AG04449 (cell line): Measurements from ENCODE around the gene CST7.

ENCODE experiments used
- CTCF ChIA-PET: fragments of 350-600 bp; formaldehyde crosslinking; extraction: SDS; loops from one replicate; lab custom pipeline; 2021; ENCODE audit warnings: antibody characterized with exemption; lab: Yijun Ruan, JAX
- POLR2A ChIA-PET: fragments of 400-600, 350-600 bp; formaldehyde crosslinking; extraction: SDS; loops from one replicate; lab custom pipeline; 2020; ENCODE audit warnings: antibody characterized with exemption, inconsistent platforms; lab: Yijun Ruan, JAX
- DNase-seq: peaks from one replicate; pipeline ENCODE4 v3.0.0-alpha.2; 2010; ENCODE audit warnings: low read depth, low spot score
- H3K4me3 ChIP-seq: 2 replicates; pipeline ENCODE4 v1.5.1; 2011; ENCODE audit warnings: low read depth, mild to moderate bottlenecking, control low read depth, low read length
- CTCF ChIP-seq: IDR thresholded peaks from one replicate; pipeline ENCODE4 v1.5.1; 2011; ENCODE audit warnings: mild to moderate bottlenecking, moderate library complexity, low read length, control low read depth, inconsistent platforms; ENCODE audit not compliant: insufficient read depth; ENCODE audit errors: missing control alignments

CST7 gene

DNA sequence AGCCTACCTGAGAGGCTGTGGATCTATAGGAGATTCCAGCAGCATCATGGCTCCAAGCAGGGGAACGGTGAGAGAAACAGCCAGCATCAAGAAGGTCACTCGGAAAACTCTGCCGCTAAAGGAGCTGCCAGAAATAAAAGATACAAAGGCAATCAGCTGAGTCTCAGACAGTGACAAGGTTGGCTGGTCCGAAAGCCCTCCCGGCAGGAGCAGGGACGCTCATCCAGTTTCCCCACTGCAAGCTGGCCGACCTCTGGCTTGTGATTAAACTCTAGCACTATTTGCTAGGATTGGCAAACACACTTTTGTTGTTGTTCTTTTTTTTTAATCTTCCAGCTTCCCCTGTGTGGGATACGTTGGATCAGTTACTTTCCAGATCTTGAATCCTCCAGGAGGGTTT lies 34.8 kb downstream of the CST7 start:
- ChIA-PET POLR2A (no interaction called here), CTCF (interaction anchor here (2.2 kb wide), 1 partner anchor 10 kb away, joined by 11 read pairs; no protein-coding TSS in a partner anchor)
- DNase-seq, result no peak
- H3K4me3 ChIP-seq, result no peak overlapping the region
- no peak for TF ChIP-seq CTCF

GRCh38 chr20:24984961-24985640 lies 36.0 kb downstream of the CST7 start:
- no peak for TF ChIP-seq CTCF
- no peak for DNase-seq
- no peak overlapping the region for H3K4me3 ChIP-seq
- ChIA-PET POLR2A (no interaction called here), CTCF (interaction anchor here (2.2 kb wide), 1 partner anchor 9 kb away, joined by 11 read pairs; no protein-coding TSS in a partner anchor)

DNA sequence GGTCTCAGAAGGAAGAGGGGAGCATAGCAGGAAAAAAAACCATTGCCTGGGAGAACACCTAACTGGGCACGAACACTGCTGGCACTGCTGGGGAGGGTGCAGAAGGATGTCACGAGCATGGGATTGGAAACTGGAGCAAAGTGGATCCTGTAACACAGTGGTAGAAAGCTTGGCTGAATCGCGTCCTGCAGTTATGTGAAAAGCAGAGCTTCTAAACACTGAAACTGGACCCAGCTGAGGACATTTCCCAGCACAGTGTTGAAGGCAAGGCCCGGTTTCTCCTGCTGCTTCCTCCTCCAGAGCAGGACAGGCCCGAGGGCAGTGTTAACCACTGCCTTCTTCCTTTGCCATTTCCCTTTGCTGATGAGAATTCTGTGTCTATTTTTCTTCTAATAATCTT lies 36.7 kb downstream of the CST7 start:
- CTCF ChIA-PET, result interaction anchor here (0.9 kb wide), 1 partner anchor 39 kb away, joined by 3 read pairs; no protein-coding TSS in a partner anchor
- H3K4me3 ChIP-seq, result no peak overlapping the region
- POLR2A ChIA-PET, result no interaction called here
- no peak for TF ChIP-seq CTCF
- DNase-seq, result no peak

- H3K4me3 ChIP-seq, result no peak overlapping the region
- ChIA-PET POLR2A (no interaction called here), CTCF (interaction anchor here (0.7 to 0.9 kb wide), 2 partner anchors 38 to 78 kb away, joined by 3 read pairs; no protein-coding TSS in a partner anchor)
- DNase-seq, result no peak
- TF ChIP-seq CTCF, result no peak
Measured at GRCh38 chr20:24986436-24987015, 37.5 kb downstream of the CST7 start.

GRCh38 chr20:24987244-24987643 lies 38.2 kb downstream of the CST7 start:
- POLR2A ChIA-PET, result no interaction called here
- CTCF ChIA-PET, result no interaction called here
- TF ChIP-seq CTCF, result no peak
- no peak overlapping the region for H3K4me3 ChIP-seq
- DNase-seq, result no peak

GRCh38 chr20:24987873-24988835 lies 39.1 kb downstream of the CST7 start:
- no peak for DNase-seq
- ChIA-PET CTCF (no interaction called here), POLR2A (no interaction called here)
- no peak for TF ChIP-seq CTCF
- no peak overlapping the region for H3K4me3 ChIP-seq
